Sigmoid colon (tissue), 7 donors: Measurements from ENCODE around the gene SDK1. TPM values are rescaled to one million over a fixed set of nuclear protein-coding genes. Genes with fewer than 3 reads are reported as not detected.

Source experiments
- DNase-seq: peaks from one replicate; pipeline ENCODE4 v3.0.0-alpha.2; 2019
- H3K27ac ChIP-seq, 4 donors: fragments of 200-600 bp; sonication (generic); one replicate each; pipeline ENCODE4 v1.5.1; 2016 to 2019; ENCODE audit warnings: mild to moderate bottlenecking in 1 of 4
- H3K27me3 ChIP-seq, 3 donors: fragments of 200-600 bp; sonication (generic); one replicate each; pipeline ENCODE4 v1.5.1; 2019; ENCODE audit warnings: mild to moderate bottlenecking in 1 of 3
- H3K36me3 ChIP-seq, 4 donors: fragments of 200-600 bp; sonication (generic); one replicate each; pipeline ENCODE4 v1.5.1; 2016 to 2019
- H3K4me1 ChIP-seq, 4 donors: fragments of 200-600 bp; sonication (generic); one replicate each; pipeline ENCODE4 v1.5.1; 2017 to 2019
- H3K4me3 ChIP-seq, 4 donors: fragments of 200-600 bp; sonication (generic); one replicate each; pipeline ENCODE4 v1.5.1; 2017 to 2019; ENCODE audit warnings: mild to moderate bottlenecking in 2 of 4, moderate library complexity in 1 of 4
- H3K9me3 ChIP-seq, 4 donors: fragments of 200-600 bp in 3 of 4; sonication (generic) in 3 of 4; one replicate each; pipeline versions ENCODE4 v1.5.1 to v1.6.1; 2013 to 2019
- EP300 ChIP-seq, 4 donors: sonication (generic); formaldehyde crosslinking; IDR thresholded peaks; one replicate each; pipeline ENCODE4 v1.6.1; 2017; ENCODE audit warnings: antibody characterized with exemption in 4 of 4
- POLR2A ChIP-seq, 2 donors: fragments of 450-650 bp; IDR thresholded peaks; one replicate each; pipeline ENCODE4 v1.6.1; 2016; ENCODE audit warnings: antibody characterized with exemption in 2 of 2, mild to moderate bottlenecking in 2 of 2, moderate library complexity in 2 of 2
- POLR2AphosphoS5 ChIP-seq, 4 donors: sonication (generic); formaldehyde crosslinking; IDR thresholded peaks; one replicate each; pipeline ENCODE4 v1.6.1; 2017; ENCODE audit warnings: antibody characterized with exemption in 4 of 4
- WGBS, 2 donors: extraction: QIAGEN DNeasy Blood & Tissue Kit; methylation state at CpG; one replicate each; pipeline ENCODE4 v1.1.7; 2013; 5-methylcytosine and 5-hydroxymethylcytosine counted together
- intact Hi-C: fragments of 100-400 bp; cut with DNase I; formaldehyde crosslinking; loops from one replicate; pipeline ENCODE4 v1.15.1; 2023
- polyA plus RNA-seq, 3 donors: library from polyadenylated mRNA; stranded (reverse); fragments of 200-250 nt; gene quantifications; one replicate each; pipeline ENCODE4 v1.2.3, GENCODE V29; 2013
- total RNA-seq, 4 donors: library from RNA; depleted of rRNA; stranded (reverse); fragments of >200 nt; gene quantifications; one replicate each; pipeline ENCODE4 v1.1.0, GENCODE V29; 2016
- TF ChIP-seq, protein P1 (sequence below), 4 experiments: fragments of 450-650 bp in 3 of 4; fragments of 200-600 bp in 1 of 4; IDR thresholded peaks; one replicate each; pipeline ENCODE4 v1.5.1; 2016 to 2019; ENCODE audit warnings: antibody characterized with exemption in 4 of 4, mild to moderate bottlenecking in 3 of 4, moderate library complexity in 2 of 4
- donor health status: healthy with polysubstance abuse.
- donor health status: Bipolar disorder and iron deficiency.
- donor health status: healthy.

SDK1 gene
- total and polyA plus RNA-seq, 7 donors: under 0.01 to 23.0 (median 10.0) TPM; not detected in 1

- intact Hi-C loops: no loop called here
- 89 to 92% methylated on average over 6 of the region's 6 CpGs for WGBS, 2 donors
- Histone ChIP-seq H3K4me3 (no peak overlapping the region), H3K36me3 (no peaks in the 10 kb centered on the region), H3K27ac (no peak overlapping the region), H3K9me3 (no peaks in the 10 kb centered on the region), H3K4me1 (no peaks in the 10 kb centered on the region), H3K27me3 (no peaks in the 10 kb centered on the region)
- DNase-seq: no peak
- TF ChIP-seq POLR2AphosphoS5 (IDR thresholded peaks at IDR 0.05): no peak
- TF ChIP-seq, protein P1, sequence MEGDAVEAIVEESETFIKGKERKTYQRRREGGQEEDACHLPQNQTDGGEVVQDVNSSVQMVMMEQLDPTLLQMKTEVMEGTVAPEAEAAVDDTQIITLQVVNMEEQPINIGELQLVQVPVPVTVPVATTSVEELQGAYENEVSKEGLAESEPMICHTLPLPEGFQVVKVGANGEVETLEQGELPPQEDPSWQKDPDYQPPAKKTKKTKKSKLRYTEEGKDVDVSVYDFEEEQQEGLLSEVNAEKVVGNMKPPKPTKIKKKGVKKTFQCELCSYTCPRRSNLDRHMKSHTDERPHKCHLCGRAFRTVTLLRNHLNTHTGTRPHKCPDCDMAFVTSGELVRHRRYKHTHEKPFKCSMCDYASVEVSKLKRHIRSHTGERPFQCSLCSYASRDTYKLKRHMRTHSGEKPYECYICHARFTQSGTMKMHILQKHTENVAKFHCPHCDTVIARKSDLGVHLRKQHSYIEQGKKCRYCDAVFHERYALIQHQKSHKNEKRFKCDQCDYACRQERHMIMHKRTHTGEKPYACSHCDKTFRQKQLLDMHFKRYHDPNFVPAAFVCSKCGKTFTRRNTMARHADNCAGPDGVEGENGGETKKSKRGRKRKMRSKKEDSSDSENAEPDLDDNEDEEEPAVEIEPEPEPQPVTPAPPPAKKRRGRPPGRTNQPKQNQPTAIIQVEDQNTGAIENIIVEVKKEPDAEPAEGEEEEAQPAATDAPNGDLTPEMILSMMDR (IDR thresholded peaks at IDR 0.05): no peak
- no peak for TF ChIP-seq EP300 (IDR thresholded peaks at IDR 0.05)
- TF ChIP-seq POLR2A (IDR thresholded peaks at IDR 0.05): no peak
Measured at GRCh38 chr7:3551536-3551935, 250.5 kb downstream of the SDK1 start.

DNA sequence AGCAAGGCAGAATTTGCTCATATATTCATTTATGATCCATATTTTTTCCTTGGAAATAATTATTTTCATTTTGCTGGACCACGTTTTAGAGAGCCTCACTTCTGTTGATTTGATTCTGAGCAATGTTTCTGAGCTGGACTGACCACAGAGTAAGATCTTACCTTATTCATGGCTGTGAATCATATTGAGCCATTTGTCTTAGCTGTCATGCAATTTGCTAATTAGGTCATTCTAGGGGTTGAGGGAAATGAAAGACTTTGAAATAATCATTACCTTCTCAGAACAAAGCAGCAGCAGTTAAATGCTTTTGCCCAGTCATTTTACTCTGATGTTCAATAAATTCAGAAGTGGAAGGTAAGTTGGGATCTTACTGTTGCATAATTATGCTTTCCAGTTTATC, 251.4 kb downstream of the SDK1 start:
- intact Hi-C loops: no loop called here
- H3K36me3 ChIP-seq: no peaks in the 10 kb centered on the region
- no peak for DNase-seq
- TF ChIP-seq POLR2A (IDR thresholded peaks at IDR 0.05): no peak
- TF ChIP-seq EP300 (IDR thresholded peaks at IDR 0.05): no peak
- TF ChIP-seq POLR2AphosphoS5 (IDR thresholded peaks at IDR 0.05): no peak
- TF ChIP-seq, protein P1 (IDR thresholded peaks at IDR 0.05): no peak
- no peak overlapping the region for H3K4me3 ChIP-seq
- H3K27me3 ChIP-seq: no peaks in the 10 kb centered on the region
- H3K9me3 ChIP-seq: no peaks in the 10 kb centered on the region
- no peak overlapping the region for H3K27ac ChIP-seq
- no peaks in the 10 kb centered on the region for H3K4me1 ChIP-seq
- WGBS, 2 donors: 72 to 79% methylated on average over 1 of the region's 1 CpG

DNA sequence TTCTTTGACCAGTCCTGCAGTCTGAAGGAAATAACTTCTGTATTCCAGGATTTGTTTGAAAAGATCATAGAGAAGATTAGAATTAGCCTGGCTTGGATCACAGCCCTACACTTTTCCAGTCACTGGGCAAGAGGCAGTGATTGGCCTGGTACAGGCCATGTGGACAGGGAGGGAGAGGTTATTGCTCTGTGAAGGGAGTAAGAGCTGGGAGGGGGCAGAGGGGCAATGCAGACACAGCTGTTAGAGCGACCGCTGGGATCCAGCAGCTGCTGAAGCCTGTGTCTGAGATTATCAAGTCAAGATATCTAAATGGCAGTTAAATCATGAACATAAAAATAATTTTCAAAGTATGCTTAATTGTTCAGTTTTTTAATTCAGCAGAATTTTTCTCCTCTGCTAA, 257.3 kb downstream of the SDK1 start:
- Histone ChIP-seq H3K36me3 (no peaks in the 10 kb centered on the region), H3K27me3 (no peaks in the 10 kb centered on the region), H3K27ac (no peak overlapping the region), H3K4me1 (peaks cover 0 to 8% (median 3%) of the 10 kb centered on the region in 4 donors), H3K4me3 (no peak overlapping the region), H3K9me3 (no peaks in the 10 kb centered on the region)
- TF ChIP-seq EP300 (IDR thresholded peaks at IDR 0.05) (no peak), POLR2AphosphoS5 (IDR thresholded peaks at IDR 0.05) (no peak), POLR2A (IDR thresholded peaks at IDR 0.05) (no peak)
- TF ChIP-seq, protein P1 (IDR thresholded peaks at IDR 0.05): no peak
- WGBS, 2 donors: 48 to 62% methylated on average over 2 of the region's 2 CpGs
- DNase-seq: no peak
- intact Hi-C loops: no loop called here

DNA sequence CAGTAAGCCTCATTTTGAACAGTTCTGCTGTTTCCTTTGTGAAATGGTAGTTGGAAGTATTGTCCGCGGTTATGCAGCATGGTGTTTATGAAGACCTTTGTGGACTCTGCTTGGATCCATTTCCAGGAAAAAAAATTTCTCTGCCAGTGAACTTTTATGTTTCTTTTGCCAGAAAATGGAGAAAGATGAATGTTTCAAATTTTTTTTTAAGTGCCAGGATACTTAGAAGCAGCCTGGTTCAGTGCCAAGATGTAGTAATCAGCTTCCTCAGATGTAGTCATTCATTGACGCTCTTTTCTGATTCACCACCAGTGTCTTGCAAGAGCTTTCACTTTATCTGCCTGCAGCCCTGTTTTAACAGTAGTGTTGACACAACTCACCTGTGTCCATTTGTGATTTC, 258.2 kb downstream of the SDK1 start:
- H3K9me3 ChIP-seq: no peaks in the 10 kb centered on the region
- H3K4me3 ChIP-seq: no peak overlapping the region
- TF ChIP-seq, protein P1 (IDR thresholded peaks at IDR 0.05): no peak
- TF ChIP-seq POLR2A (IDR thresholded peaks at IDR 0.05): no peak
- no peak for TF ChIP-seq POLR2AphosphoS5 (IDR thresholded peaks at IDR 0.05)
- no peak for TF ChIP-seq EP300 (IDR thresholded peaks at IDR 0.05)
- WGBS, 2 donors: 37 to 54% methylated on average over 3 of the region's 3 CpGs
- H3K27me3 ChIP-seq: no peaks in the 10 kb centered on the region
- H3K36me3 ChIP-seq: no peaks in the 10 kb centered on the region
- peak overlapping the region in 1 of 4 donors; percentile 4 for H3K27ac ChIP-seq
- no peak for DNase-seq
- H3K4me1 ChIP-seq: peaks cover 0 to 8% (median 3%) of the 10 kb centered on the region in 4 donors
- intact Hi-C loops: no loop called here

GRCh38 chr7:3560495-3560894, 259.4 kb downstream of the SDK1 start:
- WGBS, 2 donors: 87 to 93% methylated on average over 6 of the region's 6 CpGs
- no peak for DNase-seq
- intact Hi-C loops: no loop called here
- Histone ChIP-seq H3K4me3 (no peak overlapping the region), H3K9me3 (no peaks in the 10 kb centered on the region), H3K36me3 (no peaks in the 10 kb centered on the region), H3K4me1 (peaks cover 0 to 8% (median 3%) of the 10 kb centered on the region in 4 donors), H3K27me3 (no peaks in the 10 kb centered on the region), H3K27ac (no peak overlapping the region)
- TF ChIP-seq, protein P1 (IDR thresholded peaks at IDR 0.05): no peak
- TF ChIP-seq POLR2A (IDR thresholded peaks at IDR 0.05) (no peak), EP300 (IDR thresholded peaks at IDR 0.05) (no peak), POLR2AphosphoS5 (IDR thresholded peaks at IDR 0.05) (no peak)
